GM20000 (cell line): ENCODE data around the gene ZCCHC4.

ENCODE experiments used
- DNase-seq: peaks from one replicate; pipeline ENCODE4 v3.0.0; 2012; ENCODE audit warnings: low spot score
- TF ChIP-seq, protein P1 (sequence below): IDR thresholded peaks from 2 replicates; pipeline ENCODE4 v1.5.1; 2012; ENCODE audit warnings: mild to moderate bottlenecking, control low read depth; ENCODE audit errors: extremely low read depth, missing control alignments

Gene ZCCHC4, protein sequence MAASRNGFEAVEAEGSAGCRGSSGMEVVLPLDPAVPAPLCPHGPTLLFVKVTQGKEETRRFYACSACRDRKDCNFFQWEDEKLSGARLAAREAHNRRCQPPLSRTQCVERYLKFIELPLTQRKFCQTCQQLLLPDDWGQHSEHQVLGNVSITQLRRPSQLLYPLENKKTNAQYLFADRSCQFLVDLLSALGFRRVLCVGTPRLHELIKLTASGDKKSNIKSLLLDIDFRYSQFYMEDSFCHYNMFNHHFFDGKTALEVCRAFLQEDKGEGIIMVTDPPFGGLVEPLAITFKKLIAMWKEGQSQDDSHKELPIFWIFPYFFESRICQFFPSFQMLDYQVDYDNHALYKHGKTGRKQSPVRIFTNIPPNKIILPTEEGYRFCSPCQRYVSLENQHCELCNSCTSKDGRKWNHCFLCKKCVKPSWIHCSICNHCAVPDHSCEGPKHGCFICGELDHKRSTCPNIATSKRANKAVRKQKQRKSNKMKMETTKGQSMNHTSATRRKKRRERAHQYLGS

DNA sequence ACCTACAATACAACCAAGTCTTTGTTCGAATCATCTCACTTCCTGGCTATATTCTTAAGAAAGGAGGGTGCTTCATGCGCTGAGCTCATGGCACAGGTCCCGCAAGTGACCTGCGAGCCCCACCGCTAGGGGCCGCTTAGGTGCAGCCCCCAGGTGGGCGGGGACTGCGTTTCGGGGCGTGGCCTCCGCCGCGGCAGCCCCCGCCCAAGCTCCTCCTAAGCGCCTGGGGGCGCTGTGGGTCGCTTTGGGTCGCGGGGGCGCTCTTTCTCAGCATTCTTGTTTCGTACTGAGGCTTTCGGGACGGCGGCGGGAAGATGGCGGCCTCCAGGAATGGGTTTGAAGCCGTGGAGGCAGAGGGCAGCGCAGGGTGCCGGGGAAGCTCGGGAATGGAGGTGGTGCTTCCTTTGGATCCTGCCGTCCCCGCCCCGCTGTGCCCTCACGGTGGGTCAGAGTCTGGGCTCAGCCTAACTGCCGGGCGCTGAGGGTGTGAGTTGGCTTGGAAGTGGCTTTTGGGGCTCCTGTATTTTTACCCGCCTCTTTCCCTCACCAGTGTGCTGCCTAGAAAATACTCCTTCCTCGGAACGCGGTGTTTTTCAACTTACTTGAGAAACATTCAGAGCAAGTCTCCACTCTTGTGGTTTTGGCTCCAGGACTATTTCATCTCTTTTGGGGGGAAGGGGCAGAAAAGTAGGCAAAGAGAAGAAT is at the start of gene ZCCHC4:
ZCCHC4 (plus strand) TSS at position 279 of the 705 bp plus-strand sequence; CDS start at position 315, 36 bp downstream.
- DNase-seq, result peak; percentile 87
- TF ChIP-seq, protein P1, sequence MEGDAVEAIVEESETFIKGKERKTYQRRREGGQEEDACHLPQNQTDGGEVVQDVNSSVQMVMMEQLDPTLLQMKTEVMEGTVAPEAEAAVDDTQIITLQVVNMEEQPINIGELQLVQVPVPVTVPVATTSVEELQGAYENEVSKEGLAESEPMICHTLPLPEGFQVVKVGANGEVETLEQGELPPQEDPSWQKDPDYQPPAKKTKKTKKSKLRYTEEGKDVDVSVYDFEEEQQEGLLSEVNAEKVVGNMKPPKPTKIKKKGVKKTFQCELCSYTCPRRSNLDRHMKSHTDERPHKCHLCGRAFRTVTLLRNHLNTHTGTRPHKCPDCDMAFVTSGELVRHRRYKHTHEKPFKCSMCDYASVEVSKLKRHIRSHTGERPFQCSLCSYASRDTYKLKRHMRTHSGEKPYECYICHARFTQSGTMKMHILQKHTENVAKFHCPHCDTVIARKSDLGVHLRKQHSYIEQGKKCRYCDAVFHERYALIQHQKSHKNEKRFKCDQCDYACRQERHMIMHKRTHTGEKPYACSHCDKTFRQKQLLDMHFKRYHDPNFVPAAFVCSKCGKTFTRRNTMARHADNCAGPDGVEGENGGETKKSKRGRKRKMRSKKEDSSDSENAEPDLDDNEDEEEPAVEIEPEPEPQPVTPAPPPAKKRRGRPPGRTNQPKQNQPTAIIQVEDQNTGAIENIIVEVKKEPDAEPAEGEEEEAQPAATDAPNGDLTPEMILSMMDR, result peak; percentile 86

DNA sequence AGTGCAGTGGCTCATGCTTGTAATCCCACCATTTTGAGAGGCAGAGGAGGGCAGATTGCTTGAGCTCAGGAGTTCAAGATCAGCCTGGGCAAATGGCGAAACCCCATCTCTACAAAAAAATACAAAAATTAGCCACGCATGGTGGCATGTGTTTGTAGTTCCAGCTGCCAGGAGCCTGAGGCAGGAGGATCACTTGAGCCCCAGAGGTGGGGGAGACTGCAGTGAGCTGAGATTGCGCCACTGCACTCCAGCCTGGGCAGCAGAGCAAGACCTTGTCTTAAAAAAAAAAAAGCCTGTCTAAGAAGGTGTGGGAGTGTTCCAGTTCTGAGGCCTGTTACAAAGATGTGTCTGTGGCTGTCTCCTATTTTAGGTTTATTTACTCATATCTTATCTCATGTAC is 40.7 kb upstream of the ZCCHC4 start:
- no peak for DNase-seq

DNA sequence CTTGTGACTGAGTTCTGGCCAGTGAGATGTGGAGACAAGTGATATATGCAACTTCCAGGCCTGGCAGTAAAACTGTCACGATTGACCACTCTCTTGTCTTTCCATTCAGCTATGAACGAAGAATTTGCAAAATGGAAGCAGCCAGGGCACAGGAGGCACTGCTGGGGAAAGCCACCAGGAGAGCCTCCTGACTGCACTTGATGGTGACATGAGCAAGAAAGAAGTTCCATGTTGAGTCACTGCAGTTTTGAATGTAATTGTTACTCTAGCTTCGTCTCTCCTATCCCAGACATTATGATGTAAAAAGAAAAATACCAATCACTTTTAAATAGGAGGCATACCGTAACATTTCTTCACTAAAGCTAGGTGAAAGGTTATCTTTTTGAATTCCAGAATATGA is 32.4 kb upstream of the ZCCHC4 start:
- TF ChIP-seq, protein P1, result no peak
- no peak for DNase-seq

More for the DNA sequence above, 40.7 kb upstream of the ZCCHC4 start:
- TF ChIP-seq, protein P1, result no peak

DNA sequence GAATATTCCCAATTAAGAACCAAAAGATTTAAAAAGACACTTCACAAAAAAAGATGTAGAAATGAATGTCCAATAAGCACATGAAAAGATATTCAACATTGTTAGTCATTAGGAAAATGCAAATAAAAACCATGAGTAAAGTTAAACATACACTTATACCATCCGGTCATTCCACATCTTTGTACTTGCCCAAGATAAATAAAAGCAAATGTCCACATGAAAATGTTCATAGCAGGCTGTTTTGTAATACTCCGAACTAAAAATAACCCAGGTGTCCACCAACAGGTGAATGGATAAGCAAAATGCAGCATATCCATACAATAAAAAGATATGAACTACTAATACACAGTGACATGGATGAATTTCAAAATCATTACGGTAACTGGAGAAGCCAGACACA is 28.6 kb upstream of the ZCCHC4 start:
- TF ChIP-seq, protein P1, result no peak
- DNase-seq, result no peak

DNA sequence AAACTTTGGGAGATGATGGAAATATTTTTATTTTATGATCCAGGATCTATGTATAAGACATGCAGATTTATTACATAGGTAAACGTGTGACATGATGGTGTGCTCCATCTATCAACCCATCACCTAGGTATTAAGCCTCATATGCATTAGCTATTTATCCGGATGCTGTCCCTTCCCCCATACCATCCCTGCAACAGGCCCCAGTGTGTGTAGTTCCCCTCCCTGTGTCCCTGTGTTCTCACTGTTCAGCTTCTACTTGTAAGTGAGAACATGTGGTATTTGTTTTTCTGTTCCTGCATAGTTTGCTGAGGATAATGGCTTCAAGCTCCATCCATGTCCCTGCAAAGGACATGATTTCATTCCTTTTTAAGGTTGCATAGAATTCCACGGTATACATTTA is 28.1 kb upstream of the ZCCHC4 start:
- TF ChIP-seq, protein P1, result no peak
- no peak for DNase-seq

DNA sequence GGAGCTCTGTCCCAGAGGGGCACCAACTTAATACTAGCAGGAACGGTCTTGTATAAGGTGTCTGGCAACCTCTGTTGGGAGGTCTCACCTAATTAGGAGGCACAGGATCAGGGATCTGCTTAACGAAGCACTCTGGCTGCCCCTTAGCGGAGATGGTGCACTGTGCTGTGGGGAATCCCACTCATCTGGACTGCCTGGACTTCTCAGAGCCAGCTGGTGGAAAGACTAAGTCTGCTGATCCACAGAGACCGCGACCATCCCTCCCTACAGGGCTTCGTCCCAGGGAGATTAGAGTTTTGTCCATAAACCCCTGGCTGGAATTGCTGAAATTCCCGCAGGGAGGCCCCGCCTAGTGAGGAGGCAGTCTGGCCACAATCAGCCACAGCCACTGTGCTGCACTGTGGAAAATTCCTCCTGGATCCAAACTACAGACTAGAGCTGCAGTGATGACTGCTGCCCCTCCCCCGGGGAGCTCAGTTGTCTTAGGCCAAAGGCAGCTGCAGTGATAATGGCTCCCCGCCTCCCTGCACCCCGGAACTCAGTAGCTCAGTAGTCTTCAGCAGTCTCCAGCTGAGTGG is 22.0 kb upstream of the ZCCHC4 start:
- TF ChIP-seq, protein P1, result no peak
- DNase-seq, result no peak
